ENCODE results near the gene DPP7. TPM values are rescaled to one million over a fixed set of nuclear protein-coding genes. Genes with fewer than 3 reads are reported as not detected.

DPP7 gene
- total and polyA plus RNA-seq, 2 experiments from 2014 or later = 19.7 to 26.8 TPM

- H3K27me3 Mint-ChIP-seq (ENCODE audit: insufficient read depth, low read depth, poor library complexity) = peaks cover 90% of the 10 kb centered on the region
- Histone ChIP-seq H3F3A (replicated peaks; ENCODE audit: low read depth) (peaks cover 4% of the 10 kb centered on the region; the same call in 1 of the 2 replicates), H3K27ac (ENCODE audit: low read depth) (no peak overlapping the region), H3K4me3 (no peak overlapping the region), H2AFZ (no peak overlapping the region), H3K4me2 (no peak overlapping the region), H3K79me2 (replicated peaks; ENCODE audit: insufficient read depth) (no peaks in the 10 kb centered on the region), H3K4me1 (ENCODE audit: insufficient read depth) (peaks cover 2% of the 10 kb centered on the region; the same call in 1 of the 2 replicates), H4K20me1 (replicated peaks; ENCODE audit: insufficient read depth) (no peaks in the 10 kb centered on the region), H3K27me3 (ENCODE audit: insufficient read depth) (peaks cover 92% of the 10 kb centered on the region), H3K36me3 (ENCODE audit: insufficient read depth) (no peaks in the 10 kb centered on the region), H3K9me2 (ENCODE audit: insufficient read depth) (no peaks in the 10 kb centered on the region)
- no peak overlapping the region for H3K4me3 Mint-ChIP-seq
- H3K9me3 Mint-ChIP-seq = no peaks in the 10 kb centered on the region; the same call in 2 of the 3 replicates
- no peak for DNase-seq (ENCODE audit: low spot score)
- H3K36me3 Mint-ChIP-seq (ENCODE audit: low read depth) = no peaks in the 10 kb centered on the region
- H3K27ac Mint-ChIP-seq = no peak overlapping the region
- H3K4me1 Mint-ChIP-seq = no peaks in the 10 kb centered on the region; the same call in 1 of the 3 replicates
- no peak for ATAC-seq
- TF ChIP-seq ETS1 (IDR thresholded peaks at IDR 0.05) = no peak
- no peak for TF ChIP-seq POLR2AphosphoS5 (IDR thresholded peaks at IDR 0.05; ENCODE audit: low read depth)
- no peak for TF ChIP-seq JUNB (IDR thresholded peaks at IDR 0.05; ENCODE audit: unreplicated experiment)
Measured at GRCh38 chr9:137159105-137160053, 44.8 kb upstream of the DPP7 start.

- Histone ChIP-seq H3K9me2 (ENCODE audit: insufficient read depth) (no peaks in the 10 kb centered on the region), H3K4me1 (ENCODE audit: insufficient read depth) (peaks cover 2% of the 10 kb centered on the region; the same call in 1 of the 2 replicates), H3K4me3 (no peak overlapping the region), H3K4me2 (no peak overlapping the region), H3K36me3 (ENCODE audit: insufficient read depth) (no peaks in the 10 kb centered on the region), H2AFZ (no peak overlapping the region), H3K27me3 (ENCODE audit: insufficient read depth) (peaks cover 88% of the 10 kb centered on the region), H3K27ac (ENCODE audit: low read depth) (no peak overlapping the region), H3F3A (replicated peaks; ENCODE audit: low read depth) (peaks cover 4% of the 10 kb centered on the region), H3K79me2 (replicated peaks; ENCODE audit: insufficient read depth) (no peaks in the 10 kb centered on the region), H4K20me1 (replicated peaks; ENCODE audit: insufficient read depth) (no peaks in the 10 kb centered on the region)
- no peak for ATAC-seq
- Mint-ChIP-seq H3K4me1 (no peaks in the 10 kb centered on the region; the same call in 1 of the 3 replicates), H3K27ac (no peak overlapping the region), H3K27me3 (ENCODE audit: insufficient read depth, low read depth, poor library complexity) (peaks cover 85% of the 10 kb centered on the region), H3K36me3 (ENCODE audit: low read depth) (no peaks in the 10 kb centered on the region), H3K4me3 (no peak overlapping the region), H3K9me3 (no peaks in the 10 kb centered on the region; the same call in 2 of the 3 replicates)
- no peak for DNase-seq (ENCODE audit: low spot score)
- no peak for TF ChIP-seq ZNF331 (CRISPR knock-in tag; IDR thresholded peaks at IDR 0.05; ENCODE audit: low read depth)
- no peak for TF ChIP-seq ZNF462 (CRISPR knock-in tag; IDR thresholded peaks at IDR 0.05)
- no peak for TF ChIP-seq EZH2 (IDR thresholded peaks at IDR 0.05; ENCODE audit: low read depth, unreplicated experiment)
Measured at GRCh38 chr9:137158625-137159024, 44.1 kb upstream of the DPP7 start.
